H1 (cell line): ENCODE measurements around the gene SLFNL1. TPM values are rescaled to one million over a fixed set of nuclear protein-coding genes. Genes with fewer than 3 reads are reported as not detected.

Source experiments
- CTCF ChIA-PET: fragments of 300-600 bp; sonication (Branson Sonifier 250); formaldehyde crosslinking; loops from one replicate; lab custom pipeline; 2021; ENCODE audit not compliant: partially characterized antibody; lab: Charles Lee
- POLR2A ChIA-PET: fragments of 300-600 bp; sonication (Branson Sonifier 250); formaldehyde crosslinking; loops from one replicate; lab custom pipeline; 2021; ENCODE audit warnings: inconsistent platforms; ENCODE audit not compliant: partially characterized antibody; lab: Charles Lee
- DNase-seq, 2 experiments: peaks; one replicate each; pipeline versions ENCODE4 v3.0.0 to v3.0.0-alpha.2; 2010 to 2022; ENCODE audit warnings: low spot score in 2 of 2, low read depth in 1 of 2, mixed read lengths in 1 of 2
- FAIRE-seq: peaks from 2 replicates; lab custom pipeline; 2011; peaks lifted over from hg19 to GRCh38; lab: Jason Lieb, UNC
- H2AFZ ChIP-seq: 2 replicates; pipeline ENCODE4 v1.8.1; 2012; ENCODE audit warnings: low read length, inconsistent platforms
- H2AK5ac ChIP-seq: 2 replicates; pipeline ENCODE4 v1.6.1; 2013; ENCODE audit warnings: low read depth, low read length
- H2BK120ac ChIP-seq: replicated peaks from 2 replicates; pipeline ENCODE3; 2013; ENCODE audit warnings: low read depth, low read length, inconsistent platforms
- H2BK12ac ChIP-seq: 2 replicates; pipeline ENCODE4 v1.6.1; 2013; ENCODE audit warnings: low read depth, low read length
- H2BK15ac ChIP-seq: 2 replicates; pipeline ENCODE4 v1.6.1; 2013; ENCODE audit warnings: low read length
- H2BK20ac ChIP-seq: 2 replicates; pipeline ENCODE4 v1.6.1; 2013; ENCODE audit warnings: low read length
- H2BK5ac ChIP-seq: 2 replicates; pipeline ENCODE4 v1.6.1; 2013; ENCODE audit warnings: low read depth, low read length
- H3K14ac ChIP-seq: 2 replicates; pipeline ENCODE4 v1.6.1; 2013; ENCODE audit warnings: inconsistent platforms; ENCODE audit not compliant: insufficient read length
- H3K18ac ChIP-seq: 2 replicates; pipeline ENCODE4 v1.6.1; 2013; ENCODE audit warnings: low read length; ENCODE audit errors: extremely low read depth
- H3K23ac ChIP-seq: 2 replicates; pipeline ENCODE4 v1.6.1; 2013; ENCODE audit warnings: inconsistent platforms; ENCODE audit not compliant: insufficient read length
- H3K23me2 ChIP-seq: 2 replicates; pipeline ENCODE4 v1.6.1; 2013; ENCODE audit warnings: low read depth, low read length
- H3K27ac ChIP-seq: 2 replicates; pipeline ENCODE4 v1.6.1; 2011; ENCODE audit warnings: low read depth, low read length, inconsistent platforms
- H3K27me3 ChIP-seq, 4 experiments: replicated peaks in 1 of 4; 1 replicate in 1 of 4; 2 replicates in 3 of 4; pipeline versions ENCODE4 v1.6.1 to v1.8.1; 2011 to 2013; ENCODE audit warnings: low read length in 3 of 4, mild to moderate bottlenecking in 3 of 4, inconsistent platforms in 2 of 4, mixed read lengths in 2 of 4, moderate library complexity in 1 of 4; ENCODE audit not compliant: control insufficient read depth in 3 of 4, insufficient read depth in 3 of 4; ENCODE audit errors: extremely low read depth in 1 of 4
- H3K36me3 ChIP-seq, 4 experiments: 2 replicates each; pipeline versions ENCODE4 v1.6.1 to v1.8.1; 2011 to 2013; ENCODE audit warnings: mild to moderate bottlenecking in 4 of 4, low read length in 3 of 4, moderate library complexity in 2 of 4, control low read depth in 1 of 4, inconsistent platforms in 1 of 4; ENCODE audit not compliant: insufficient read depth in 4 of 4, control insufficient read depth in 2 of 4
- H3K4ac ChIP-seq: replicated peaks from 2 replicates; pipeline ENCODE3; 2013; ENCODE audit warnings: low read length, low read depth, mixed read lengths, inconsistent platforms; ENCODE audit not compliant: insufficient read length
- H3K4me1 ChIP-seq, 4 experiments: replicated peaks in 1 of 4; 1 replicate in 1 of 4; 2 replicates in 3 of 4; pipeline versions ENCODE4 v1.6.1 to v1.8.1; 2011 to 2013; ENCODE audit warnings: low read length in 3 of 4, inconsistent platforms in 2 of 4, mixed read lengths in 1 of 4; ENCODE audit not compliant: insufficient read depth in 4 of 4, control insufficient read depth in 3 of 4
- H3K4me2 ChIP-seq, 2 experiments: 2 replicates each; pipeline versions ENCODE4 v1.6.1 to v1.8.1; 2011 to 2013; ENCODE audit warnings: low read depth in 2 of 2, low read length in 2 of 2, control low read depth in 1 of 2, inconsistent platforms in 1 of 2, mild to moderate bottlenecking in 1 of 2; ENCODE audit not compliant: insufficient read depth in 1 of 2
- H3K4me3 ChIP-seq, 4 experiments: fragments of 200-600, 300-600 bp in 1 of 4; sonication (generic), shearing (Covaris generic), sonication (Bioruptor Twin) in 1 of 4; 2 replicates each; pipeline versions ENCODE4 v1.5.1 to v1.8.1; 2011 to 2016; ENCODE audit warnings: low read length in 4 of 4, low read depth in 3 of 4, control low read depth in 2 of 4, inconsistent platforms in 2 of 4, mild to moderate bottlenecking in 2 of 4, mixed read lengths in 1 of 4, moderate library complexity in 1 of 4; ENCODE audit not compliant: insufficient read depth in 2 of 4; ENCODE audit errors: extremely low read depth in 1 of 4
- H3K56ac ChIP-seq: replicated peaks from 2 replicates; pipeline ENCODE3; 2013; ENCODE audit warnings: low read depth, mild to moderate bottlenecking, mixed read lengths, low read length, inconsistent platforms; ENCODE audit not compliant: insufficient read length
- H3K79me1 ChIP-seq: 2 replicates; pipeline ENCODE4 v1.6.1; 2013; ENCODE audit warnings: low read depth, low read length, control low read depth
- H3K79me2 ChIP-seq, 2 experiments: 2 replicates each; pipeline versions ENCODE4 v1.6.1 to v1.8.1; 2012 to 2013; ENCODE audit warnings: low read length in 2 of 2, mild to moderate bottlenecking in 2 of 2, inconsistent platforms in 1 of 2; ENCODE audit not compliant: insufficient read depth in 2 of 2, control insufficient read depth in 1 of 2
- H3K9ac ChIP-seq, 4 experiments: replicated peaks in 1 of 4; 1 replicate in 1 of 4; 2 replicates in 3 of 4; pipeline versions ENCODE4 v1.6.1 to v1.8.1; 2011 to 2013; ENCODE audit warnings: low read depth in 3 of 4, low read length in 3 of 4, control low read depth in 2 of 4, mild to moderate bottlenecking in 2 of 4, moderate library complexity in 2 of 4, inconsistent platforms in 1 of 4; ENCODE audit errors: extremely low read depth in 1 of 4
- H3K9me3 ChIP-seq, 2 experiments: 2 replicates each; pipeline versions ENCODE4 v1.6.1 to v1.8.1; 2012 to 2013; ENCODE audit warnings: mild to moderate bottlenecking in 2 of 2, moderate library complexity in 2 of 2, control low read depth in 1 of 2, inconsistent platforms in 1 of 2, low read depth in 1 of 2, low read length in 1 of 2, mixed read lengths in 1 of 2; ENCODE audit not compliant: insufficient read depth in 2 of 2
- H4K20me1 ChIP-seq, 2 experiments: replicated peaks in 1 of 2; 2 replicates each; pipeline versions ENCODE3 to v1.8.1; 2011 to 2013; ENCODE audit warnings: inconsistent platforms in 2 of 2, low read length in 2 of 2, mild to moderate bottlenecking in 1 of 2; ENCODE audit not compliant: insufficient read depth in 2 of 2, control insufficient read depth in 1 of 2
- H4K5ac ChIP-seq: 2 replicates; pipeline ENCODE4 v1.6.1; 2013; ENCODE audit warnings: low read length, low read depth, mixed read lengths, inconsistent platforms; ENCODE audit not compliant: insufficient read length
- H4K8ac ChIP-seq: 2 replicates; pipeline ENCODE4 v1.8.0; 2013; ENCODE audit warnings: mild to moderate bottlenecking, moderate library complexity, low read length, inconsistent platforms; ENCODE audit not compliant: insufficient read depth; ENCODE audit errors: extremely low read depth
- H4K91ac ChIP-seq: replicated peaks from 2 replicates; pipeline ENCODE3; 2013; ENCODE audit warnings: low read length, mixed read lengths, inconsistent platforms; ENCODE audit not compliant: insufficient read length
- CREB1 ChIP-seq: IDR thresholded peaks from 2 replicates; pipeline ENCODE4 v1.6.1; 2012; ENCODE audit warnings: inconsistent platforms
- EP300 ChIP-seq, 2 experiments: IDR thresholded peaks; 1 replicate in 1 of 2; 2 replicates in 1 of 2; pipeline ENCODE4 v1.6.1; 2011 to 2012; ENCODE audit warnings: low read depth in 2 of 2, low read length in 2 of 2, mild to moderate bottlenecking in 2 of 2, borderline replicate concordance in 1 of 2, inconsistent platforms in 1 of 2, moderate library complexity in 1 of 2
- FOSL1 ChIP-seq: IDR thresholded peaks from 2 replicates; pipeline ENCODE4 v1.6.1; 2011; ENCODE audit warnings: mild to moderate bottlenecking, low read depth, low read length, moderate library complexity; ENCODE audit not compliant: insufficient read depth
- GABPA ChIP-seq: IDR thresholded peaks from 2 replicates; pipeline ENCODE4 v1.6.1; 2011; ENCODE audit warnings: mild to moderate bottlenecking, low read length, moderate library complexity, borderline replicate concordance; ENCODE audit not compliant: insufficient read depth
- KDM5A ChIP-seq: fragments of 200-600 bp; IDR thresholded peaks from 2 replicates; pipeline ENCODE4 v1.7.1; 2012; ENCODE audit warnings: mild to moderate bottlenecking, low read length, inconsistent platforms, mixed read lengths
- PHF8 ChIP-seq: fragments of 200-600 bp; sonication (generic); conservative IDR thresholded peaks from 2 replicates; pipeline ENCODE4 v1.7.1; 2012; ENCODE audit warnings: low read depth, mild to moderate bottlenecking, inconsistent platforms, low read length, moderate library complexity
- RNF2 ChIP-seq: fragments of 200-900, 300-1000 bp; sonication (generic); IDR thresholded peaks from 2 replicates; pipeline ENCODE4 v1.7.1; 2016; ENCODE audit warnings: borderline replicate concordance, low read depth, mild to moderate bottlenecking, antibody characterized with exemption, low read length; ENCODE audit not compliant: poor library complexity, severe bottlenecking; ENCODE audit errors: missing control alignments
- WGBS, 2 experiments: shearing (Covaris generic) in 1 of 2; methylation state at CpG; one replicate each; pipeline versions ENCODE4 v1.1.6 to v1.1.7; 2013 to 2015; ENCODE audit warnings: low lambda C conversion rate in 2 of 2, mixed read lengths in 2 of 2, inconsistent platforms in 1 of 2, low coverage in 1 of 2, missing lambda C conversion rate in 1 of 2; ENCODE audit not compliant: insufficient replicate concordance in 2 of 2, insufficient coverage in 1 of 2, insufficient read length in 1 of 2; ENCODE audit errors: extremely low coverage in 1 of 2, missing lambda C conversion rate in 1 of 2; 5-methylcytosine and 5-hydroxymethylcytosine counted together
- polyA plus RNA-seq, 7 experiments: library from polyadenylated mRNA; depleted of rRNA in 3 of 7; stranded (reverse) in 5 of 7; unstranded in 2 of 7; fragments of >200 nt in 5 of 7; fragments of 200-250 nt in 2 of 7; gene quantifications; 1 replicate in 5 of 7; 2 replicates in 1 of 7; 4 replicates in 1 of 7; pipeline versions ENCODE4 v1.2.1 to v1.2.3, GENCODE V29; 2011 to 2013; ENCODE audit warnings: missing spikeins in 2 of 7, mixed read lengths in 2 of 7
- total RNA-seq: library from RNA; stranded (reverse); fragmentation: NEBNext Ultra II Directional; extraction: Animal tissue kit (Norgen Biotek cat#: 25700); gene quantifications from 2 replicates; pipeline ENCODE4 v1.2.1, GENCODE V29; 2021
- TF ChIP-seq, protein P1 (sequence below), 3 experiments: IDR thresholded peaks; 1 replicate in 2 of 3; 2 replicates in 1 of 3; pipeline versions ENCODE4 v1.5.1 to v1.6.1; 2011; ENCODE audit warnings: low read length in 3 of 3, mild to moderate bottlenecking in 3 of 3, inconsistent platforms in 2 of 3, low read depth in 1 of 3, moderate library complexity in 1 of 3; ENCODE audit not compliant: insufficient read depth in 1 of 3; ENCODE audit errors: control extremely low read depth in 1 of 3

Gene SLFNL1
- total and polyA plus RNA-seq, 2 of the 8 experiments (the other 6 are each of a cell fraction or from before 2014, with no cell fraction given), result not detected

DNA sequence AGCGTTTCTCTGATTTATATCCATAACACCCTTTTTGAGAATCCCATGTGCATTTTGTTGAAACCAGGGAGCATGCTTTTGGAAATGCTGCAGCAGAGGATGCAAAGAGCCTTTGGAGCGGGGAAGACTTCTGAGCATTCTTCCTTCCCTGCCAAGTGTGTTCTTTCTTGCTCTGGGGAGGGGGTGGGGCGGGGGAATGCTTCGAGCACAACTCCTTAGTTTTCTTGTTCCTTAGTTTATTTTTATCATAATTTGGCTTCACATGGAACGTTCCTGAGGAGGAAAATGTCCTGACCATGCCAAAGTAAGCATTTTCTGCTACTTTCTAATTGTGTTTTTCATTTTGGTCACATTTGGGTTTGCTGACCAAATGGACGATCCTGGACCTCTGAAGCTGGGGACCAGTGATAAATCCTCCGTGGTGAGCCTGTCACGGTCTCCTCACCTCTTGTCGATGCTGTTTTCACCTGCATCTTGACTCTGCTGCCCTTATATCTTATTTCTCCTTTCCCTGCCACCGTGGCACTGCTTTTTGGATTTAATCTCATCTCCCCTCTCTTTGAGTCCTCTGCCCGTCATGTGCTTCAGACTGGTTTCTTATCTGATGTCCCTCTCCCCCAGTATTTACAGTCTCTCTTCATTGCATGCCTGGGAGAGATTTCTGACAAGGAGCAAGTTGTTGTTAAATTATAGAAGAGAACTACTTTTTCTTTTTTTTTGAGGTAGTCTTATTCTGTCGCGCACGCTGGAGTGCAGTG, 39.7 kb downstream of the SLFNL1 start:
- CTCF ChIA-PET, result interaction anchor here (1.6 kb wide), 1 partner anchor 119 kb away, joined by 4 read pairs; no protein-coding TSS in a partner anchor
- TF ChIP-seq RNF2 (no peak), EP300 (IDR thresholded peaks at IDR 0.05; ENCODE audit: borderline replicate concordance in 1 of 2, low read depth in 2 of 2, low read length in 2 of 2) (no peak), GABPA (no peak), PHF8 (no peak), CREB1 (no peak), KDM5A (no peak), FOSL1 (no peak)
- TF ChIP-seq, protein P1, sequence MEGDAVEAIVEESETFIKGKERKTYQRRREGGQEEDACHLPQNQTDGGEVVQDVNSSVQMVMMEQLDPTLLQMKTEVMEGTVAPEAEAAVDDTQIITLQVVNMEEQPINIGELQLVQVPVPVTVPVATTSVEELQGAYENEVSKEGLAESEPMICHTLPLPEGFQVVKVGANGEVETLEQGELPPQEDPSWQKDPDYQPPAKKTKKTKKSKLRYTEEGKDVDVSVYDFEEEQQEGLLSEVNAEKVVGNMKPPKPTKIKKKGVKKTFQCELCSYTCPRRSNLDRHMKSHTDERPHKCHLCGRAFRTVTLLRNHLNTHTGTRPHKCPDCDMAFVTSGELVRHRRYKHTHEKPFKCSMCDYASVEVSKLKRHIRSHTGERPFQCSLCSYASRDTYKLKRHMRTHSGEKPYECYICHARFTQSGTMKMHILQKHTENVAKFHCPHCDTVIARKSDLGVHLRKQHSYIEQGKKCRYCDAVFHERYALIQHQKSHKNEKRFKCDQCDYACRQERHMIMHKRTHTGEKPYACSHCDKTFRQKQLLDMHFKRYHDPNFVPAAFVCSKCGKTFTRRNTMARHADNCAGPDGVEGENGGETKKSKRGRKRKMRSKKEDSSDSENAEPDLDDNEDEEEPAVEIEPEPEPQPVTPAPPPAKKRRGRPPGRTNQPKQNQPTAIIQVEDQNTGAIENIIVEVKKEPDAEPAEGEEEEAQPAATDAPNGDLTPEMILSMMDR (IDR thresholded peaks at IDR 0.05; ENCODE audit: control extremely low read depth in 1 of 3, insufficient read depth in 1 of 3, low read depth in 1 of 3, low read length in 3 of 3), result no peak

More for the DNA sequence above, 39.7 kb downstream of the SLFNL1 start:
- peak overlapping the region; percentile 92 to 96; a peak in 3 of 4 replicates for H3K4me2 ChIP-seq
- H3K4me1 ChIP-seq, result peaks cover 4 to 11% (median 6%) of the 10 kb centered on the region in 4 experiments; a peak in 5 of 7 replicates
- H2AFZ ChIP-seq, result no peak overlapping the region
- no peak for FAIRE-seq
- H4K20me1 ChIP-seq, result peaks cover 11 to 24% of the 10 kb centered on the region in 2 experiments
- 81% methylated on average over 14 of the region's 14 CpGs; no CpG with 5 or more reads in 1 of the 2 experiments for WGBS, 2 experiments
- H3K4ac ChIP-seq, result no peak overlapping the region
- no peak overlapping the region for H2BK20ac ChIP-seq
- H3K56ac ChIP-seq, result no peak overlapping the region
- H3K4me3 ChIP-seq, result peak overlapping the region in 1 of 4 experiments; percentile 82; a peak in 2 of 8 replicates
- no peak overlapping the region for H3K23ac ChIP-seq
- no peak for DNase-seq
- H3K79me1 ChIP-seq, result no peaks in the 10 kb centered on the region
- 0 out of 2 replicates have a peak overlapping the region, but pooled peaks have one; percentile 9 for H2BK12ac ChIP-seq
- H4K91ac ChIP-seq, result no peak overlapping the region
- H3K9me3 ChIP-seq, result no peaks in the 10 kb centered on the region
- H4K5ac ChIP-seq, result no peak overlapping the region
- no peak overlapping the region for H3K14ac ChIP-seq
- no peak overlapping the region; a peak in 2 of 7 replicates for H3K9ac ChIP-seq
- H3K18ac ChIP-seq, result peak overlapping the region; percentile 48; the same call in 1 of the 2 replicates
- H2AK5ac ChIP-seq, result no peak overlapping the region
- peaks cover 11% of the 10 kb centered on the region; the same call in 1 of the 2 replicates for H3K23me2 ChIP-seq
- H4K8ac ChIP-seq, result no peak overlapping the region
- peaks cover 17 to 61% of the 10 kb centered on the region in 2 experiments for H3K79me2 ChIP-seq
- H2BK5ac ChIP-seq, result no peak overlapping the region
- peaks cover 18 to 38% (median 35%) of the 10 kb centered on the region in 4 experiments for H3K36me3 ChIP-seq
- no peak overlapping the region for H2BK15ac ChIP-seq
- H3K27ac ChIP-seq, result no peak overlapping the region
- POLR2A ChIA-PET, result interaction anchor here (1.1 to 9.6 kb wide), 8 partner anchors 10 to 120 kb away, joined by 3 to 49 read pairs (median 6); partner anchors contain the start of genes CITED4 and SLFNL1
- no peak overlapping the region for H2BK120ac ChIP-seq
- no peaks in the 10 kb centered on the region for H3K27me3 ChIP-seq
